Gastrocnemius medialis (tissue), 4 donors: ENCODE data around the gene CCDC197. TPM values are rescaled to one million over a fixed set of nuclear protein-coding genes. Genes with fewer than 3 reads are reported as not detected.

ENCODE experiments used
- ATAC-seq, 2 donors: fragments of 150-250 bp; one replicate each; pipeline ENCODE4 v1.9.1; 2016
- DNase-seq, 2 donors: peaks; one replicate each; pipeline ENCODE4 v3.0.0-alpha.2; 2019
- H3K27ac ChIP-seq, 4 donors: fragments of 200-600 bp; sonication (generic); 1 replicate in 1 of 4; 2 replicates in 3 of 4; pipeline ENCODE4 v1.5.1; 2016 to 2018; ENCODE audit warnings: mild to moderate bottlenecking in 2 of 4, moderate library complexity in 1 of 4
- H3K27me3 ChIP-seq, 3 donors: fragments of 200-600 bp; sonication (generic) in 2 of 3; 1 replicate in 1 of 3; 2 replicates in 2 of 3; pipeline versions ENCODE4 v1.5.1 to v1.6.0; 2016 to 2019; ENCODE audit warnings: mild to moderate bottlenecking in 1 of 3, moderate library complexity in 1 of 3
- H3K36me3 ChIP-seq, 2 donors: fragments of 200-600 bp; sonication (generic) in 1 of 2; one replicate each; pipeline ENCODE4 v1.5.1; 2017 to 2018
- H3K4me1 ChIP-seq, 2 donors: fragments of 200-600 bp; sonication (generic) in 1 of 2; one replicate each; pipeline ENCODE4 v1.5.1; 2016 to 2017; ENCODE audit warnings: mild to moderate bottlenecking in 2 of 2
- H3K4me3 ChIP-seq, 4 donors: fragments of 200-600 bp; sonication (generic) in 3 of 4; 1 replicate in 1 of 4; 2 replicates in 3 of 4; pipeline ENCODE4 v1.5.1; 2016 to 2019; ENCODE audit warnings: mild to moderate bottlenecking in 2 of 4
- H3K9me3 ChIP-seq, 3 donors: fragments of 200-600 bp; sonication (generic) in 2 of 3; 1 replicate in 1 of 3; 2 replicates in 2 of 3; pipeline ENCODE4 v1.5.1; 2016 to 2019
- POLR2A ChIP-seq, 2 donors: fragments of 450-650 bp; IDR thresholded peaks; one replicate each; pipeline ENCODE4 v1.6.1; 2017; ENCODE audit warnings: antibody characterized with exemption in 2 of 2, mild to moderate bottlenecking in 2 of 2, moderate library complexity in 2 of 2
- in situ Hi-C, 4 donors: fragments of 200-750 bp; cut with MboI; loops; one replicate each; pipeline versions ENCODE4 v1.15.0 to v1.8.0; 2017; ENCODE audit warnings: low sequenced_read_pairs in 4 of 4
- intact Hi-C: fragments of 100-400 bp; cut with DNase I; formaldehyde crosslinking; loops from one replicate; pipeline ENCODE4 v1.15.1; 2023; ENCODE audit warnings: low total_unique reads
- total RNA-seq, 4 donors: library from RNA; depleted of rRNA; stranded (reverse); fragments of >200 nt; gene quantifications; one replicate each; pipeline versions ENCODE4 v1.1.0 to v1.2.3, GENCODE V29; 2016
- TF ChIP-seq, protein P1 (sequence below), 5 experiments: fragments of 450-650 bp in 3 of 5; fragments of 200-600 bp in 2 of 5; sonication (generic) in 2 of 5; IDR thresholded peaks in 4 of 5; conservative IDR thresholded peaks in 1 of 5; 1 replicate in 4 of 5; 2 replicates in 1 of 5; pipeline ENCODE4 v1.5.1; 2016 to 2019; ENCODE audit warnings: antibody characterized with exemption in 5 of 5, mild to moderate bottlenecking in 3 of 5, moderate library complexity in 3 of 5

Gene CCDC197
- total RNA-seq, 4 donors from 2014 or later, result 0.56 to 0.61 TPM; not detected in 2

DNA sequence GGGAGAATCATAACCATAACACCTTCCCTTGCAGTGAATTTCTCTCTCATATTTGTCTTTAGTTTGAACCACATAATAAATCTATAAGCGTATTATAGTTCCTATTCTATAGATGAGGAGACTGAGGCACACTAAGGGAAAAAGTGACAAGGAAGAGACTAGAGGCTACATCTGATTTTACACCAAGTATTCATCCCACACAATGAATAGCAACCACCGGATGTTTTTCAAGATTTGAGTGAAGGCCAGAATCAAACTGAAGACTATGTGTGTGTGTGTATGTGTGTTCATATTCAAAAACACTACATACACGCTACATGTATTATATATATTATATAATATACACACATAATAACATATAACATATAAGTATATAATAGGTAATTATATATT lies 25.5 kb upstream of the CCDC197 start:
- Histone ChIP-seq H3K4me1 (peaks cover 56 to 64% of the 10 kb centered on the region in 2 donors), H3K9me3 (no peaks in the 10 kb centered on the region)

DNA sequence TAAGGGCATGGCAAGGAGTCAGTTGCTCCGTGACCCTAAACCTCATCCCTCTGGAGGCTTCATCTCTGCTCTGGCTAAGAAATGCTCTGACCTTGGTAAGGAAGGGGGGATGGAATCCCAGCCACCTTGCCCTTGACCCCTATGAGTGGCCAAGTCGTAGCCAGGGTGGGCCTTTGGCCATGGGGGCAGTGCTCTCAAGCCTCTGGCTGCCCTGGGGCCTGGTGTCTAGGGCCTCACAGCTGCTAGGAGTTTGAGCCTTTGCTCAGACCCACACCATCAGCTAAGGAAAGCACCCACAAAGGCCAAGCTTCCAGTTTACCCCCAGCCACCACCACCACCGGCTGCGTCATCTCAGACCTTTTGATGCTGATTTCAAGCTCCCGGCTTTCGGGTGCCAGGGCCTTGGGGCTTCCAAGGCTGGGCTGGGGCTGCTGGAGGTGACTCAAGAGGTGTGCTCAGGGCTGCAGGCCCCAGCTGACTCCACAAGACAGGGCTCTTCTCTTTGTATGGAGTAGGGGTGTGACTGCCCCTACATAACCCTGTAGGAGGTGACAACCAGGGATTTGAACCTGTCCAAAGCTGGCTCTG lies 24.4 kb upstream of the CCDC197 start:
- peak overlapping the region; percentile 97 to 100 (median 98) for H3K27ac ChIP-seq
- in situ Hi-C loops (no loop called here), intact Hi-C loops (no loop called here)
- peaks cover 47 to 60% of the 10 kb centered on the region in 2 donors for H3K4me1 ChIP-seq
- TF ChIP-seq, protein P1, sequence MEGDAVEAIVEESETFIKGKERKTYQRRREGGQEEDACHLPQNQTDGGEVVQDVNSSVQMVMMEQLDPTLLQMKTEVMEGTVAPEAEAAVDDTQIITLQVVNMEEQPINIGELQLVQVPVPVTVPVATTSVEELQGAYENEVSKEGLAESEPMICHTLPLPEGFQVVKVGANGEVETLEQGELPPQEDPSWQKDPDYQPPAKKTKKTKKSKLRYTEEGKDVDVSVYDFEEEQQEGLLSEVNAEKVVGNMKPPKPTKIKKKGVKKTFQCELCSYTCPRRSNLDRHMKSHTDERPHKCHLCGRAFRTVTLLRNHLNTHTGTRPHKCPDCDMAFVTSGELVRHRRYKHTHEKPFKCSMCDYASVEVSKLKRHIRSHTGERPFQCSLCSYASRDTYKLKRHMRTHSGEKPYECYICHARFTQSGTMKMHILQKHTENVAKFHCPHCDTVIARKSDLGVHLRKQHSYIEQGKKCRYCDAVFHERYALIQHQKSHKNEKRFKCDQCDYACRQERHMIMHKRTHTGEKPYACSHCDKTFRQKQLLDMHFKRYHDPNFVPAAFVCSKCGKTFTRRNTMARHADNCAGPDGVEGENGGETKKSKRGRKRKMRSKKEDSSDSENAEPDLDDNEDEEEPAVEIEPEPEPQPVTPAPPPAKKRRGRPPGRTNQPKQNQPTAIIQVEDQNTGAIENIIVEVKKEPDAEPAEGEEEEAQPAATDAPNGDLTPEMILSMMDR (IDR thresholded peaks at IDR 0.05 in 4 of 5, conservative IDR thresholded peaks at IDR 0.05 in 1 of 5), result no peak
- peak; percentile 6 to 18 for TF ChIP-seq POLR2A (IDR thresholded peaks at IDR 0.05)
- H3K27me3 ChIP-seq, result no peaks in the 10 kb centered on the region
- H3K4me3 ChIP-seq, result peak overlapping the region; percentile 61 to 80 (median 76)
- DNase-seq (peak in 1 of 2 donors; percentile 68), ATAC-seq (peak in 1 of 2 donors; percentile 3)
- no peaks in the 10 kb centered on the region for H3K36me3 ChIP-seq
- no peaks in the 10 kb centered on the region for H3K9me3 ChIP-seq

More for the DNA sequence above, 25.5 kb upstream of the CCDC197 start:
- no peak for DNase-seq
- H3K4me3 ChIP-seq, result peak overlapping the region; percentile 31 to 80 (median 67)
- intact Hi-C loops, result loop anchor here (2.0 kb wide), 1 partner anchor 31 kb away; no protein-coding TSS in a partner anchor
- no peaks in the 10 kb centered on the region for H3K27me3 ChIP-seq
- peak overlapping the region; percentile 97 to 100 (median 98) for H3K27ac ChIP-seq
- in situ Hi-C loops, result no loop called here
- no peak for ATAC-seq
- TF ChIP-seq, protein P1 (IDR thresholded peaks at IDR 0.05 in 4 of 5, conservative IDR thresholded peaks at IDR 0.05 in 1 of 5), result no peak
- TF ChIP-seq POLR2A (IDR thresholded peaks at IDR 0.05), result no peak
- no peaks in the 10 kb centered on the region for H3K36me3 ChIP-seq

DNA sequence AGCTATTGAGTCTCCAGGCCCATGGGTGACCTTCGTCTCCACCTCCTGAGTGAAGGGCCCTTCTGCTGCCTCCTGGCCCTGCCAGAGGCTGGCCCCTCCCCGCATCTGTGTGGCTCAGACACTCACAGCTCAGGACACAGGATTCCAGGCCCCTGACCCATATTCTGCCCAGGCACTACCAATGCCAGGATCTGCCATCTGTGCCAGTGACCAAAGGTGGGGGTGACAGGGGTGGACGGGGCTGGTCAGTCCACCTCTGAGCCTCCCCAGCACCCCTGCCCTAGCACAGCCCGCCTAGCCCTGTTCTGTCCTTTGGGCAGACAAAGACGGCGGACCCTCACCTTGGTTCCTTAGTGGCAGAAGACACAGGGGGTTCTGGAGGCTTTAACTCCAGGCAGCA lies 23.5 kb upstream of the CCDC197 start:
- Histone ChIP-seq H3K27me3 (no peaks in the 10 kb centered on the region), H3K4me1 (peaks cover 47 to 60% of the 10 kb centered on the region in 2 donors), H3K4me3 (peak overlapping the region; percentile 61 to 80 (median 76)), H3K36me3 (no peaks in the 10 kb centered on the region), H3K27ac (peak overlapping the region; percentile 97 to 100 (median 98)), H3K9me3 (no peaks in the 10 kb centered on the region)
- TF ChIP-seq, protein P1 (IDR thresholded peaks at IDR 0.05 in 4 of 5, conservative IDR thresholded peaks at IDR 0.05 in 1 of 5), result no peak
- TF ChIP-seq POLR2A (IDR thresholded peaks at IDR 0.05), result peak; percentile 17 to 43
- in situ Hi-C loops, result no loop called here
- ATAC-seq (peak; percentile 7 to 25), DNase-seq (peak; percentile 81 to 90)
- intact Hi-C loops, result loop anchor here (1.0 kb wide), 1 partner anchor 11 kb away; no protein-coding TSS in a partner anchor

DNA sequence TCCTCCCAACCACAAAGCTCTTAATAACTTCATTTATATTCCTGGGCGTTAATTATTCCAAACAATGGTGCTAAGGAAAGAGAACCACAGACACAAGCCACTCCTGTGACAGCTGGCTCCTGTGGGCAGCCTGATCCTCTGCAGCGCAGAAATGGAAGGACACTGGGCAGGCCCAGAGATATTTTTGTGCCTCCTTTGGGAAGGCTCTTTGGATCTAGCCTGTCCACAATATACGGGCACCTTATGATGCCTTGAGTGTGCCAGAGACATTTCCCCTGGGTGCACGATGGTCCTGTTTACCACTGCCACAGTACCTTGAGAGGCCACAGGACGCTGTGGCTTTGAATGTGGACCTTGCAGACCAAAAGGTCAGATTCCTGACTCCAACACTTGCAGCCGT lies 22.8 kb upstream of the CCDC197 start:
- Histone ChIP-seq H3K27me3 (no peaks in the 10 kb centered on the region), H3K4me3 (peak overlapping the region; percentile 61 to 80 (median 76)), H3K9me3 (no peaks in the 10 kb centered on the region), H3K4me1 (peaks cover 47 to 60% of the 10 kb centered on the region in 2 donors), H3K27ac (peak overlapping the region; percentile 97 to 100 (median 98)), H3K36me3 (no peaks in the 10 kb centered on the region)
- TF ChIP-seq POLR2A (IDR thresholded peaks at IDR 0.05), result peak in 1 of 2 donors; percentile 66
- TF ChIP-seq, protein P1 (IDR thresholded peaks at IDR 0.05 in 4 of 5, conservative IDR thresholded peaks at IDR 0.05 in 1 of 5), result peak in 3 of 5 experiments; percentile 10 to 19 (median 18)
- intact Hi-C loops (loop anchor here (1.0 kb wide), 1 partner anchor 10 kb away; no protein-coding TSS in a partner anchor), in situ Hi-C loops (no loop called here)
- ATAC-seq (peak; percentile 26 to 57), DNase-seq (peak; percentile 81 to 86)
